ENCODE measurements around the gene PLBD2. TPM values are rescaled to one million over a fixed set of nuclear protein-coding genes. Genes with fewer than 3 reads are reported as not detected.
A peak's percentile ranks its signal among the peaks of the same experiment; 100 is the strongest.

The PLBD2 gene
- total RNA-seq (2013; cell fraction: nucleolus; rRNA removed) = 17.2 and 18.3 TPM in 2 replicates
- total RNA-seq (2014; rRNA removed) = 3.3 and 4.8 TPM in 2 replicates
- 1.1 and 1.4 TPM in 2 replicates for total RNA-seq (2014; rRNA removed; fragmentation: Illumina TruSeq; extraction: Trizol)
- total RNA-seq (2021) = 16.6 and 16.8 TPM in 2 replicates
- polyA plus RNA-seq (2011; ENCODE audit: low read depth) = 5.3 TPM
- polyA plus RNA-seq (2011; rRNA removed) = 2.4 and 5.0 TPM in 2 replicates
- 7.0 and 8.4 TPM in 2 replicates for polyA plus RNA-seq (2011; cell fraction: cytosol; rRNA removed)
- polyA plus RNA-seq (2011; cell fraction: nucleus; rRNA removed) = 6.0 and 9.9 TPM in 2 replicates
- 6.8 and 7.4 TPM in 2 replicates for polyA plus RNA-seq (2012)
- 9.2 and 9.6 TPM in 2 replicates for polyA plus RNA-seq (2014; fragmentation: Illumina TruSeq; extraction: Trizol)
- 1 to 10 TPM; 1.6 to 2.3 TPM for polyA plus RNA-seq (2014; fragmentation: Nextera tagmentation; extraction: Ambion mirVana)
- polyA plus RNA-seq (2014; rRNA removed) = 6.9 and 7.8 TPM in 2 replicates
- polyA plus RNA-seq (2016; fragmentation: Nextera tagmentation; extraction: Ambion mirVana) = 10 to 100 TPM in 1 of 2 experiments, 1 to 10 TPM in 1; 9.3 to 14.9 TPM
- polyA minus RNA-seq (2011; rRNA and poly(A)+ RNA removed) = 6.9 and 8.5 TPM in 2 replicates
- 6.9 and 9.3 TPM in 2 replicates for polyA minus RNA-seq (2011; cell fraction: cytosol; rRNA and poly(A)+ RNA removed)
- polyA minus RNA-seq (2011; cell fraction: nucleus; rRNA and poly(A)+ RNA removed) = 2.8 and 5.1 TPM in 2 replicates
- percentile 62 among the genes with signal in this experiment for Bru-seq, nascent RNA
- percentile 78 among the genes with signal in this experiment for BruChase-seq, experiment 1, labeled RNA remaining after a 6-hour chase
- percentile 68 among the genes with signal in this experiment for BruChase-seq, experiment 2, labeled RNA remaining after a 2-hour chase
- long read RNA-seq, experiment 1, full-length matches to known transcripts = 3 of 4 reads
- long read RNA-seq, experiment 1, partial matches to known transcripts = 0 of 4 reads
- long read RNA-seq, experiment 1, other reads (novel, unspliced or antisense) = 1 of 4 reads
- long read RNA-seq, experiment 2, partial matches to known transcripts = 1 of 9 reads
- long read RNA-seq, experiment 2, other reads (novel, unspliced or antisense) = 8 of 9 reads

- Histone ChIP-seq H3K4me3 (peak within 1 kb of the TSS; percentile 71), H3K27me3 (replicated peaks in 1 of 2; ENCODE audit: control insufficient read depth in 2 of 2, insufficient read depth in 2 of 2, low read length in 1 of 2) (no peaks in the 10 kb centered on the region), H4K20me1 (ENCODE audit: control insufficient read depth, insufficient read depth) (no peaks in the 10 kb centered on the region), H3K9ac (ENCODE audit: control insufficient read depth, insufficient read depth, low read length) (peak within 1 kb of the TSS; percentile 62), H3K79me2 (ENCODE audit: control insufficient read depth, insufficient read depth, low read length) (peaks cover 7% of the 10 kb centered on the region; the same call in 1 of the 2 replicates), H3K27ac (ENCODE audit: control insufficient read depth, insufficient read depth) (peak within 1 kb of the TSS; percentile 40), H2AFZ (ENCODE audit: control insufficient read depth, low read depth, low read length) (peak within 1 kb of the TSS; percentile 80), H3K4me2 (ENCODE audit: control insufficient read depth, insufficient read depth) (peak within 1 kb of the TSS; percentile 84), H3K36me3 (ENCODE audit: control insufficient read depth in 2 of 2, insufficient read depth in 2 of 2, low read length in 1 of 2) (no peaks in the 10 kb centered on the region), H3K9me3 (replicated peaks; ENCODE audit: control insufficient read depth, insufficient read depth, low read length) (no peaks in the 10 kb centered on the region), H3K4me1 (ENCODE audit: control insufficient read depth, insufficient read depth, low read length) (0 out of 2 replicates have a peak, but pooled peaks cover 4% of the 10 kb centered on the region)
- 3% methylated on average over 49 of the region's 67 CpGs for WGBS (ENCODE audit: insufficient coverage, insufficient replicate concordance, low lambda C conversion rate, missing lambda C conversion rate)
- SMC1A ChIA-PET (ENCODE audit: uncharacterized antibody, unreplicated experiment) = interaction anchor here (1.5 kb wide), 1 partner anchor 23 kb away, joined by 4 read pairs; the partner anchor contains the start of gene SLC8B1
- in situ Hi-C loops (cut with MboI) (no loop called here), intact Hi-C loops (cut with micrococcal nuclease; ENCODE audit: unreplicated experiment) (loop anchor here (2.0 kb wide), 1 partner anchor 24 kb away; the partner anchor contains the start of gene SLC8B1)
- peak; percentile 95 for ATAC-seq
- no peak for FAIRE-seq
- RAD21 ChIA-PET (ENCODE audit: unreplicated experiment) = interaction anchor here (0.6 to 1.0 kb wide), 4 partner anchors 38 to 163 kb away, joined by 3 to 6 read pairs (median 4); no protein-coding TSS in a partner anchor
- peak; percentile 59 for DNase-seq (ENCODE audit: low read depth, low spot score)
- CTCF ChIA-PET = interaction anchor here (0.8 to 2.1 kb wide), 3 partner anchors 24 to 67 kb away, joined by 3 to 6 read pairs (median 5); partner anchors contain the start of gene SLC8B1
- POLR2A ChIA-PET = interaction anchor here (0.5 to 0.7 kb wide), 2 partner anchors 129 to 153 kb away, joined by 5 to 10 read pairs; no protein-coding TSS in a partner anchor
- no TSS peak for BruUV-seq (replicated peaks)
- TF ChIP-seq ZNF687 (IDR thresholded peaks at IDR 0.05) = peak; percentile 74
- peak; percentile 67 for TF ChIP-seq USF2 (IDR thresholded peaks at IDR 0.05; ENCODE audit: borderline replicate concordance, low read depth, low read length)
- TF ChIP-seq PBX3 (IDR thresholded peaks at IDR 0.05; ENCODE audit: insufficient replicate concordance, low read depth, low read length) = no peak
- no peak for TF ChIP-seq NR2C1 (IDR thresholded peaks at IDR 0.05)
- no peak for TF ChIP-seq CBX5 (IDR thresholded peaks at IDR 0.05; ENCODE audit: low read depth)
- TF ChIP-seq IKZF1 (conservative IDR thresholded peaks at IDR 0.05) = peak; percentile 75
- no peak for TF ChIP-seq FOS (IDR thresholded peaks at IDR 0.05; ENCODE audit: borderline replicate concordance, extremely low read depth, insufficient read length)
- no peak for TF ChIP-seq ATF2 (IDR thresholded peaks at IDR 0.05; ENCODE audit: low read length)
- TF ChIP-seq NFYB (IDR thresholded peaks at IDR 0.05; ENCODE audit: insufficient read depth, low read depth, low read length) = no peak
Measured at GRCh38 chr12:113358381-113359132, at the start of gene PLBD2. Gene PLBD2, plus strand, starts transcription at chr12:113358587. Its CDS starts 14 bp downstream, at chr12:113358601.

All from GM12878 (cell line).